ENCODE measurements around the gene GPX5.

The GPX5 gene

GRCh38 chr6:28553986-28554881 is 28.6 kb downstream of the GPX5 start:
- DNase-seq (ENCODE audit: extremely low read depth, low read depth), result no peak

GRCh38 chr6:28555136-28555535 is 29.5 kb downstream of the GPX5 start:
- no peak for TF ChIP-seq CTCF (IDR thresholded peaks at IDR 0.05; ENCODE audit: low read depth, low read length)
- DNase-seq (ENCODE audit: extremely low read depth, low read depth), result no peak

More at GRCh38 chr6:28553986-28554881, 28.6 kb downstream of the GPX5 start:
- no peak for TF ChIP-seq CTCF (IDR thresholded peaks at IDR 0.05; ENCODE audit: low read depth, low read length)

- no peak for TF ChIP-seq CTCF (IDR thresholded peaks at IDR 0.05; ENCODE audit: low read depth, low read length)
- DNase-seq (ENCODE audit: extremely low read depth, low read depth), result no peak
These were observed 32.9 kb downstream of the GPX5 start for GRCh38 chr6:28558629-28559028.

- TF ChIP-seq CTCF (IDR thresholded peaks at IDR 0.05; ENCODE audit: low read depth, low read length), result no peak
These were observed 37.9 kb downstream of the GPX5 start for GRCh38 chr6:28563430-28564095.

GRCh38 chr6:28565823-28566526 is 40.3 kb downstream of the GPX5 start:
- TF ChIP-seq CTCF (IDR thresholded peaks at IDR 0.05; ENCODE audit: low read depth, low read length), result no peak

More at GRCh38 chr6:28563430-28564095, 37.9 kb downstream of the GPX5 start:
- DNase-seq (ENCODE audit: extremely low read depth, low read depth), result no peak

GRCh38 chr6:28566527-28567252 is 41.0 kb downstream of the GPX5 start:
- no peak for TF ChIP-seq CTCF (IDR thresholded peaks at IDR 0.05; ENCODE audit: low read depth, low read length)
- no peak for DNase-seq (ENCODE audit: extremely low read depth, low read depth)

More at GRCh38 chr6:28565823-28566526, 40.3 kb downstream of the GPX5 start:
- no peak for DNase-seq (ENCODE audit: extremely low read depth, low read depth)
